GM12878 (cell line): Measurements from ENCODE around the gene COTL1. TPM values are rescaled to one million over a fixed set of nuclear protein-coding genes. Genes with fewer than 3 reads are reported as not detected.

ENCODE experiments used
- ATAC-seq: fragments of 200-7000 bp; cut with Tn5 transposase; 3 replicates; pipeline ENCODE4 v1.9.1; 2020; ENCODE audit warnings: mild to moderate bottlenecking, moderate library complexity
- BruUV-seq: library from RNA; stranded (reverse); fragments of 400-500 nt; replicated peaks from 2 replicates; lab custom pipeline; 2021; lab: Mats Ljungman, UMichigan
- CTCF ChIA-PET: fragments of 300-600 bp; sonication (Branson Sonifier 250); formaldehyde crosslinking; extraction: SDS; loops from one replicate; lab custom pipeline; 2021; ENCODE audit warnings: inconsistent platforms; lab: Yijun Ruan, JAX
- POLR2A ChIA-PET: fragments of 350-600 bp; formaldehyde crosslinking; extraction: SDS; loops from one replicate; lab custom pipeline; 2021; ENCODE audit warnings: inconsistent platforms; lab: Charles Lee
- RAD21 ChIA-PET: fragments of 300-600 bp; sonication (Branson Sonifier 250); formaldehyde crosslinking; loops from one replicate; lab custom pipeline; 2023; ENCODE audit warnings: antibody characterized with exemption; ENCODE audit not compliant: unreplicated experiment; lab: Charles Lee
- SMC1A ChIA-PET: fragments of 300-600 bp; sonication (Branson Sonifier 250); formaldehyde crosslinking; loops from one replicate; lab custom pipeline; 2023; ENCODE audit not compliant: unreplicated experiment, uncharacterized antibody; lab: Charles Lee
- DNase-seq: peaks from one replicate; pipeline ENCODE4 v3.0.0-alpha.2; 2011; ENCODE audit warnings: low read depth, low spot score
- FAIRE-seq: peaks from 3 replicates; lab custom pipeline; 2011; peaks lifted over from hg19 to GRCh38; lab: Jason Lieb, UNC
- H2AFZ ChIP-seq: 2 replicates; pipeline ENCODE4 v1.6.0; 2011; ENCODE audit warnings: low read depth, low read length, control low read depth; ENCODE audit not compliant: control insufficient read depth
- H3K27ac ChIP-seq: 2 replicates; pipeline ENCODE4 v1.5.1; 2011; ENCODE audit warnings: control low read depth; ENCODE audit not compliant: control insufficient read depth, insufficient read depth
- H3K27me3 ChIP-seq, 2 experiments: replicated peaks in 1 of 2; 2 replicates each; pipeline versions ENCODE4 v1.6.0 to v1.6.1; 2011; ENCODE audit warnings: low read length in 1 of 2; ENCODE audit not compliant: control insufficient read depth in 2 of 2, insufficient read depth in 2 of 2
- H3K36me3 ChIP-seq, 2 experiments: 2 replicates each; pipeline ENCODE4 v1.5.1; 2011; ENCODE audit warnings: low read length in 1 of 2; ENCODE audit not compliant: control insufficient read depth in 2 of 2, insufficient read depth in 2 of 2
- H3K4me1 ChIP-seq: 2 replicates; pipeline ENCODE4 v1.6.1; 2011; ENCODE audit warnings: mild to moderate bottlenecking, low read length, moderate library complexity, mixed read lengths; ENCODE audit not compliant: control insufficient read depth, insufficient read depth
- H3K4me2 ChIP-seq: 2 replicates; pipeline ENCODE4 v1.6.0; 2011; ENCODE audit warnings: control low read depth; ENCODE audit not compliant: control insufficient read depth, insufficient read depth
- H3K4me3 ChIP-seq: fragments of 200-600 bp; sonication (generic); 2 replicates; pipeline ENCODE4 v1.5.1; 2016
- H3K79me2 ChIP-seq: 2 replicates; pipeline ENCODE4 v1.6.0; 2011; ENCODE audit warnings: low read length; ENCODE audit not compliant: control insufficient read depth, insufficient read depth
- H3K9ac ChIP-seq: 2 replicates; pipeline ENCODE4 v1.8.0; 2011; ENCODE audit warnings: low read length, control low read depth, mixed read lengths; ENCODE audit not compliant: control insufficient read depth, insufficient read depth
- H3K9me3 ChIP-seq: replicated peaks from 3 replicates; pipeline ENCODE4 v1.5.1; 2011; ENCODE audit warnings: mild to moderate bottlenecking, low read length; ENCODE audit not compliant: control insufficient read depth, insufficient read depth
- H4K20me1 ChIP-seq: 2 replicates; pipeline ENCODE4 v1.6.0; 2011; ENCODE audit not compliant: control insufficient read depth, insufficient read depth
- BRCA1 ChIP-seq: IDR thresholded peaks from 2 replicates; pipeline ENCODE4 v1.6.1; 2011; ENCODE audit warnings: low read depth, low read length, improper control_type of control experiment
- HCFC1 ChIP-seq: fragments of 150-350 bp; IDR thresholded peaks from 2 replicates; pipeline ENCODE4 v1.6.1; 2014; ENCODE audit warnings: low read length
- ZBTB4 ChIP-seq: fragments of 450-650 bp; formaldehyde crosslinking; IDR thresholded peaks from 2 replicates; pipeline ENCODE4 v1.4.0; 2022; ENCODE audit warnings: mild to moderate bottlenecking, moderate library complexity
- WGBS: methylation state at CpG from one replicate; pipeline ENCODE4 v1.1.6; 2016; ENCODE audit warnings: low lambda C conversion rate; ENCODE audit not compliant: insufficient replicate concordance, insufficient coverage; ENCODE audit errors: missing lambda C conversion rate; 5-methylcytosine and 5-hydroxymethylcytosine counted together
- in situ Hi-C: fragments of 300-500 bp; cut with MboI; formaldehyde crosslinking; loops from 9 replicates; pipeline ENCODE4 v1.14.3; 2018; ENCODE audit warnings: mixed read lengths
- intact Hi-C: fragments of 100-400 bp; cut with micrococcal nuclease; formaldehyde crosslinking; loops from one replicate; pipeline ENCODE4 v1.14.2; 2022; ENCODE audit not compliant: unreplicated experiment
- polyA plus RNA-seq, 11 experiments: library from polyadenylated mRNA; depleted of rRNA in 4 of 11; unstranded in 6 of 11; stranded (reverse) in 5 of 11; fragments of >200 nt; fragmentation: Nextera tagmentation in 4 of 11; fragmentation: Illumina TruSeq in 1 of 11; extraction: Ambion mirVana in 4 of 11; extraction: Trizol in 1 of 11; gene quantifications; 1 replicate in 1 of 11; 2 replicates in 10 of 11; pipeline versions ENCODE4 v1.2.1 to v1.2.3, GENCODE V29; 2011 to 2016; ENCODE audit warnings: inconsistent platforms in 2 of 11, missing spikeins in 2 of 11, low read depth in 1 of 11
- total RNA-seq, 4 experiments: library from RNA; depleted of rRNA in 3 of 4; stranded (reverse); fragments of >200 nt in 3 of 4; fragmentation: Illumina TruSeq in 1 of 4; extraction: Trizol in 1 of 4; gene quantifications; 2 replicates each; pipeline versions ENCODE4 v1.2.1 to v1.2.3, GENCODE V29; 2013 to 2021
- TF ChIP-seq, protein P1 (sequence below): fragments of 450-650 bp; IDR thresholded peaks from 2 replicates; pipeline ENCODE4 v1.6.1; 2017; ENCODE audit warnings: mild to moderate bottlenecking, moderate library complexity

The COTL1 gene
- total and polyA plus RNA-seq, 10 of the 15 experiments (the other 5 are each of a cell fraction or from before 2014, with no cell fraction given), result 140 to 894 (median 330) TPM

DNA sequence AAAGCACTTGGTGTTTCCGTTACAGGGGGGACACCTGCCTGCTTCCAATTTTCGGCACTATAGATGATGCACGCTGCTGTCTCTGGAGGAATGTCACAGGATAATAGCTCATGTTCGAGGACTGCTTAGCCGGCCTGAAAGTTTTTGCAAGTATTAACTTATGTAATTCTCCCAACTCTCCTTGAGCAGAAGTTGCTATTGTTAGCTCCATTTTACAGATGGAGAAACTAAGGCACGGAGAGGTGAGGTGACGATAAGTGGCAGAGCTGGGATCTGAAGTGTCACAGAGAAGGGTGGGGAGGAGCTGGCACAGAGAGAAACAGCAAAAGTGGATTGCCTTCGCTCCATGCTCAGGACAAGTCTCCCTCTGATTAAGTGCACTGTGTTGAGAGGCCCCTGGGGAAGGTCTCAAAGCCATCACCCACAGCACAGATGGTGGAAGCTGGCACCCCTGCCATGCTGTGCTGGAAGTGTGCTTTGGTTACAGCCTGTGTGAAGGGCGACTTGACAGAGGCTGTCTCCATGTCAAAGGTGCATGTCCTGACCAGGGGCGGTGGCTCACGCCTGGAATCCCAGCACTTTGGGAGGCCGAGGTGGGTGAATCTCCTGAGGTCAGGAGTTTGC lies 72.7 kb downstream of the COTL1 start:
- ATAC-seq (no peak; the same call in 2 of the 3 replicates), DNase-seq (no peak), FAIRE-seq (no peak)
- no peak overlapping the region for H3K27ac ChIP-seq
- H3K4me3 ChIP-seq, result no peak overlapping the region
- 58% methylated on average over 12 of the region's 12 CpGs for WGBS
- ChIA-PET SMC1A (no interaction called here), POLR2A (no interaction called here), RAD21 (interaction anchor here (0.5 kb wide), 1 partner anchor 10 kb away, joined by 3 read pairs; no protein-coding TSS in a partner anchor), CTCF (no interaction called here)
- BruUV-seq, result no TSS peak
- H4K20me1 ChIP-seq, result no peaks in the 10 kb centered on the region
- no peak overlapping the region for H3K4me2 ChIP-seq
- TF ChIP-seq BRCA1, result no peak
- TF ChIP-seq, protein P1, sequence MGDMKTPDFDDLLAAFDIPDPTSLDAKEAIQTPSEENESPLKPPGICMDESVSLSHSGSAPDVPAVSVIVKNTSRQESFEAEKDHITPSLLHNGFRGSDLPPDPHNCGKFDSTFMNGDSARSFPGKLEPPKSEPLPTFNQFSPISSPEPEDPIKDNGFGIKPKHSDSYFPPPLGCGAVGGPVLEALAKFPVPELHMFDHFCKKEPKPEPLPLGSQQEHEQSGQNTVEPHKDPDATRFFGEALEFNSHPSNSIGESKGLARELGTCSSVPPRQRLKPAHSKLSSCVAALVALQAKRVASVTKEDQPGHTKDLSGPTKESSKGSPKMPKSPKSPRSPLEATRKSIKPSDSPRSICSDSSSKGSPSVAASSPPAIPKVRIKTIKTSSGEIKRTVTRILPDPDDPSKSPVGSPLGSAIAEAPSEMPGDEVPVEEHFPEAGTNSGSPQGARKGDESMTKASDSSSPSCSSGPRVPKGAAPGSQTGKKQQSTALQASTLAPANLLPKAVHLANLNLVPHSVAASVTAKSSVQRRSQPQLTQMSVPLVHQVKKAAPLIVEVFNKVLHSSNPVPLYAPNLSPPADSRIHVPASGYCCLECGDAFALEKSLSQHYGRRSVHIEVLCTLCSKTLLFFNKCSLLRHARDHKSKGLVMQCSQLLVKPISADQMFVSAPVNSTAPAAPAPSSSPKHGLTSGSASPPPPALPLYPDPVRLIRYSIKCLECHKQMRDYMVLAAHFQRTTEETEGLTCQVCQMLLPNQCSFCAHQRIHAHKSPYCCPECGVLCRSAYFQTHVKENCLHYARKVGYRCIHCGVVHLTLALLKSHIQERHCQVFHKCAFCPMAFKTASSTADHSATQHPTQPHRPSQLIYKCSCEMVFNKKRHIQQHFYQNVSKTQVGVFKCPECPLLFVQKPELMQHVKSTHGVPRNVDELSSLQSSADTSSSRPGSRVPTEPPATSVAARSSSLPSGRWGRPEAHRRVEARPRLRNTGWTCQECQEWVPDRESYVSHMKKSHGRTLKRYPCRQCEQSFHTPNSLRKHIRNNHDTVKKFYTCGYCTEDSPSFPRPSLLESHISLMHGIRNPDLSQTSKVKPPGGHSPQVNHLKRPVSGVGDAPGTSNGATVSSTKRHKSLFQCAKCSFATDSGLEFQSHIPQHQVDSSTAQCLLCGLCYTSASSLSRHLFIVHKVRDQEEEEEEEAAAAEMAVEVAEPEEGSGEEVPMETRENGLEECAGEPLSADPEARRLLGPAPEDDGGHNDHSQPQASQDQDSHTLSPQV, result no peak
- TF ChIP-seq HCFC1, result no peak
- no peak for TF ChIP-seq ZBTB4
- H3K27me3 ChIP-seq, result peaks cover 0 to 2% of the 10 kb centered on the region in 2 experiments; a peak in 1 of 4 replicates
- H2AFZ ChIP-seq, result no peak overlapping the region
- H3K79me2 ChIP-seq, result no peaks in the 10 kb centered on the region
- H3K4me1 ChIP-seq, result peaks cover 4% of the 10 kb centered on the region; the same call in 1 of the 2 replicates
- intact Hi-C loops, result no loop called here
- H3K9me3 ChIP-seq, result no peaks in the 10 kb centered on the region
- no peaks in the 10 kb centered on the region for H3K36me3 ChIP-seq
- no peak overlapping the region for H3K9ac ChIP-seq
- in situ Hi-C loops, result no loop called here
